ENCODE measurements around the gene RPUSD2.

DNA sequence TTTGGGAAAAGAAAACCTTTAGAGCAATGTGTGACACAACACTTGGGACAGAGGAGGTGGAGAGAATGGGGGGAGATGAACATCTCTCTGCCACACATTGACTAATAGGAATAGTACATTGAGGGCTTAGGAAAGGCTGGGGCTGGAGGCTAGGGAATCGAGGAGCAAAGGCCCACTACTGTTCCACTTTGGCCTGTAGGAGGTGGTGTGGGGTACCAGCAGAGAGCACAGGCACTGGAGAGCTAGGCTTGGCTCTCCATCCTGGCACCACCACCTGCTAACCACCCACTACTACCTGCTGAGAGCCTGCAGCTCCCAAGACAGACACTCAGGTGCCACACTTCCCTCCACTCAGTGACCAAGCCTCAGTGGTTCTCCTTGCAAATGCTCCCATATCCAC, 23.6 kb upstream of the RPUSD2 start:
- TF ChIP-seq, protein P1, sequence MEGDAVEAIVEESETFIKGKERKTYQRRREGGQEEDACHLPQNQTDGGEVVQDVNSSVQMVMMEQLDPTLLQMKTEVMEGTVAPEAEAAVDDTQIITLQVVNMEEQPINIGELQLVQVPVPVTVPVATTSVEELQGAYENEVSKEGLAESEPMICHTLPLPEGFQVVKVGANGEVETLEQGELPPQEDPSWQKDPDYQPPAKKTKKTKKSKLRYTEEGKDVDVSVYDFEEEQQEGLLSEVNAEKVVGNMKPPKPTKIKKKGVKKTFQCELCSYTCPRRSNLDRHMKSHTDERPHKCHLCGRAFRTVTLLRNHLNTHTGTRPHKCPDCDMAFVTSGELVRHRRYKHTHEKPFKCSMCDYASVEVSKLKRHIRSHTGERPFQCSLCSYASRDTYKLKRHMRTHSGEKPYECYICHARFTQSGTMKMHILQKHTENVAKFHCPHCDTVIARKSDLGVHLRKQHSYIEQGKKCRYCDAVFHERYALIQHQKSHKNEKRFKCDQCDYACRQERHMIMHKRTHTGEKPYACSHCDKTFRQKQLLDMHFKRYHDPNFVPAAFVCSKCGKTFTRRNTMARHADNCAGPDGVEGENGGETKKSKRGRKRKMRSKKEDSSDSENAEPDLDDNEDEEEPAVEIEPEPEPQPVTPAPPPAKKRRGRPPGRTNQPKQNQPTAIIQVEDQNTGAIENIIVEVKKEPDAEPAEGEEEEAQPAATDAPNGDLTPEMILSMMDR (conservative IDR thresholded peaks at IDR 0.05): no peak
- no peak for TF ChIP-seq EZH2 (IDR thresholded peaks at IDR 0.05; ENCODE audit: low read depth)

Measured in PC-9 (cell line).